DND-41 (cell line): ENCODE results near the gene DGKB.

ENCODE experiments used
- ATAC-seq: fragments of 200-7000 bp; cut with Tn5 transposase; 3 replicates; pipeline ENCODE4 v1.9.1; 2021; ENCODE audit warnings: low read depth; ENCODE audit not compliant: insufficient read depth
- DNase-seq: peaks from one replicate; pipeline ENCODE4 v3.0.0-alpha.2; 2020
- H2AFZ ChIP-seq: 2 replicates; pipeline ENCODE4 v1.6.0; 2012; ENCODE audit warnings: low read depth, low read length
- H3K27ac ChIP-seq: 2 replicates; pipeline ENCODE4 v1.5.1; 2012; ENCODE audit warnings: low read length, inconsistent platforms
- H3K27me3 ChIP-seq: fragments of 200-600 bp; sonication (generic); 2 replicates; pipeline ENCODE4 v1.6.0; 2012; ENCODE audit warnings: low read length, mild to moderate bottlenecking, inconsistent platforms; ENCODE audit not compliant: insufficient read depth, poor library complexity
- H3K36me3 ChIP-seq: 2 replicates; pipeline ENCODE4 v1.5.1; 2012; ENCODE audit warnings: low read length, inconsistent platforms; ENCODE audit not compliant: insufficient read depth
- H3K4me1 ChIP-seq: 2 replicates; pipeline ENCODE4 v1.5.1; 2012; ENCODE audit warnings: mild to moderate bottlenecking, low read length; ENCODE audit not compliant: insufficient read depth
- H3K4me2 ChIP-seq: 2 replicates; pipeline ENCODE4 v1.6.0; 2012; ENCODE audit warnings: mild to moderate bottlenecking, moderate library complexity, low read length, inconsistent platforms; ENCODE audit not compliant: insufficient read depth
- H3K4me3 ChIP-seq, 2 experiments: fragments of 200-600 bp in 1 of 2; shearing (Covaris generic) in 1 of 2; 2 replicates each; pipeline ENCODE4 v1.5.1; 2012 to 2016; ENCODE audit warnings: inconsistent platforms in 2 of 2, low read length in 2 of 2, mild to moderate bottlenecking in 2 of 2, low read depth in 1 of 2, moderate library complexity in 1 of 2
- H3K79me2 ChIP-seq: 2 replicates; pipeline ENCODE4 v1.6.0; 2012; ENCODE audit warnings: low read length, inconsistent platforms; ENCODE audit not compliant: insufficient read depth
- H3K9ac ChIP-seq: 2 replicates; pipeline ENCODE4 v1.6.0; 2012; ENCODE audit warnings: low read depth, mild to moderate bottlenecking, inconsistent platforms, low read length, moderate library complexity
- H3K9me3 ChIP-seq: 2 replicates; pipeline ENCODE4 v1.5.1; 2012; ENCODE audit warnings: low read length, moderate library complexity, mild to moderate bottlenecking, inconsistent platforms; ENCODE audit not compliant: insufficient read depth, severe bottlenecking
- H4K20me1 ChIP-seq: 2 replicates; pipeline ENCODE4 v1.6.0; 2012; ENCODE audit warnings: low read length; ENCODE audit not compliant: insufficient read depth
- CTCF ChIP-seq: IDR thresholded peaks from 2 replicates; pipeline ENCODE4 v1.5.1; 2012; ENCODE audit warnings: borderline replicate concordance, low read length, moderate library complexity, mild to moderate bottlenecking; ENCODE audit not compliant: poor library complexity, severe bottlenecking; ENCODE audit errors: extremely low read depth
- EZH2 ChIP-seq: IDR thresholded peaks from 3 replicates; pipeline ENCODE4 v1.6.1; 2012; ENCODE audit warnings: borderline replicate concordance, low read depth, mild to moderate bottlenecking, moderate library complexity, low read length, inconsistent platforms; ENCODE audit not compliant: severe bottlenecking

DGKB gene

GRCh38 chr7:14787551-14787950 lies 115.0 kb downstream of the DGKB start:
- Histone ChIP-seq H3K36me3 (no peaks in the 10 kb centered on the region), H3K79me2 (no peaks in the 10 kb centered on the region), H3K9ac (no peak overlapping the region), H3K27ac (no peak overlapping the region), H4K20me1 (no peaks in the 10 kb centered on the region), H3K4me3 (no peak overlapping the region), H2AFZ (no peak overlapping the region), H3K27me3 (no peaks in the 10 kb centered on the region), H3K4me2 (no peak overlapping the region), H3K9me3 (no peaks in the 10 kb centered on the region), H3K4me1 (no peaks in the 10 kb centered on the region)
- TF ChIP-seq CTCF (no peak), EZH2 (no peak)
- DNase-seq: no peak
- no peak for ATAC-seq

GRCh38 chr7:14786314-14786895 lies 116.1 kb downstream of the DGKB start:
- no peak overlapping the region for H3K27ac ChIP-seq
- DNase-seq (no peak), ATAC-seq (no peak)
- no peaks in the 10 kb centered on the region for H3K79me2 ChIP-seq
- no peak overlapping the region for H3K4me3 ChIP-seq
- H3K9ac ChIP-seq: no peak overlapping the region
- H3K4me2 ChIP-seq: no peak overlapping the region
- H2AFZ ChIP-seq: no peak overlapping the region
- H3K36me3 ChIP-seq: no peaks in the 10 kb centered on the region
- no peaks in the 10 kb centered on the region for H3K9me3 ChIP-seq
- H3K4me1 ChIP-seq: no peaks in the 10 kb centered on the region
- no peaks in the 10 kb centered on the region for H4K20me1 ChIP-seq
- TF ChIP-seq EZH2 (no peak), CTCF (no peak)
- no peaks in the 10 kb centered on the region for H3K27me3 ChIP-seq

- no peak for DNase-seq
- Histone ChIP-seq H3K9ac (no peak overlapping the region), H3K27ac (no peak overlapping the region), H3K36me3 (no peaks in the 10 kb centered on the region), H2AFZ (no peak overlapping the region), H3K4me1 (no peaks in the 10 kb centered on the region), H3K9me3 (peaks cover 8% of the 10 kb centered on the region), H3K4me2 (no peak overlapping the region), H3K79me2 (no peaks in the 10 kb centered on the region), H4K20me1 (no peaks in the 10 kb centered on the region), H3K27me3 (no peaks in the 10 kb centered on the region), H3K4me3 (no peak overlapping the region)
- TF ChIP-seq CTCF: no peak
- TF ChIP-seq EZH2: no peak
- no peak for ATAC-seq
Measured at GRCh38 chr7:14777806-14778205, 124.7 kb downstream of the DGKB start.

- Histone ChIP-seq H3K9me3 (peaks cover 8% of the 10 kb centered on the region), H3K4me2 (no peak overlapping the region), H3K36me3 (no peaks in the 10 kb centered on the region), H2AFZ (no peak overlapping the region), H3K79me2 (no peaks in the 10 kb centered on the region), H3K27ac (no peak overlapping the region), H4K20me1 (no peaks in the 10 kb centered on the region), H3K4me3 (no peak overlapping the region), H3K27me3 (no peaks in the 10 kb centered on the region), H3K9ac (no peak overlapping the region), H3K4me1 (no peaks in the 10 kb centered on the region)
- TF ChIP-seq CTCF: no peak
- TF ChIP-seq EZH2: no peak
- ATAC-seq: no peak
- no peak for DNase-seq
Measured at GRCh38 chr7:14776266-14776665, 126.3 kb downstream of the DGKB start.
